Chondrocyte (in vitro differentiated cells): Measurements from ENCODE around the gene KDM2A. TPM values are rescaled to one million over a fixed set of nuclear protein-coding genes. Genes with fewer than 3 reads are reported as not detected.
A peak's percentile ranks its signal among the peaks of the same experiment; 100 is the strongest.
"Not testable (repeated sequence)": the region's sequence is repeated elsewhere in the genome, so short reads cannot be mapped to it uniquely, and the experiment has no call there.

Source experiments
- DNase-seq: peaks from one replicate; pipeline ENCODE4 v3.0.0; 2021; ENCODE audit warnings: mixed read lengths, low spot score
- H3K27ac Mint-ChIP-seq: one replicate; pipeline ENCODE4 v1.8.0; 2021; ENCODE audit warnings: mild to moderate bottlenecking, moderate library complexity, mixed read lengths; ENCODE audit not compliant: unreplicated experiment
- H3K27me3 Mint-ChIP-seq: 2 replicates; pipeline ENCODE4 v1.8.0; 2021; ENCODE audit warnings: low read depth, mixed read lengths
- H3K36me3 Mint-ChIP-seq: 2 replicates; pipeline ENCODE4 v1.8.0; 2021; ENCODE audit warnings: low read depth, mixed read lengths
- H3K4me1 Mint-ChIP-seq: 2 replicates; pipeline ENCODE4 v1.8.0; 2021; ENCODE audit warnings: low read depth, mild to moderate bottlenecking, mixed read lengths
- H3K4me3 Mint-ChIP-seq: one replicate; pipeline ENCODE4 v1.8.0; 2021; ENCODE audit warnings: mild to moderate bottlenecking, moderate library complexity, mixed read lengths; ENCODE audit not compliant: unreplicated experiment
- H3K9me3 Mint-ChIP-seq: 2 replicates; pipeline ENCODE4 v1.8.0; 2021; ENCODE audit warnings: low read depth, mixed read lengths
- total RNA-seq: library from RNA; stranded (reverse); gene quantifications from 3 replicates; pipeline ENCODE4 v1.2.1, GENCODE V29; 2021
- TF ChIP-seq, protein P1 (sequence below): fragments of 200-600 bp; sonication (generic); IDR thresholded peaks from 2 replicates; pipeline ENCODE4 v1.5.0; 2021; ENCODE audit warnings: antibody characterized with exemption, mild to moderate bottlenecking, moderate library complexity

KDM2A gene
- total RNA-seq, 1 donor from 2014 or later, result 54.3 TPM

DNA sequence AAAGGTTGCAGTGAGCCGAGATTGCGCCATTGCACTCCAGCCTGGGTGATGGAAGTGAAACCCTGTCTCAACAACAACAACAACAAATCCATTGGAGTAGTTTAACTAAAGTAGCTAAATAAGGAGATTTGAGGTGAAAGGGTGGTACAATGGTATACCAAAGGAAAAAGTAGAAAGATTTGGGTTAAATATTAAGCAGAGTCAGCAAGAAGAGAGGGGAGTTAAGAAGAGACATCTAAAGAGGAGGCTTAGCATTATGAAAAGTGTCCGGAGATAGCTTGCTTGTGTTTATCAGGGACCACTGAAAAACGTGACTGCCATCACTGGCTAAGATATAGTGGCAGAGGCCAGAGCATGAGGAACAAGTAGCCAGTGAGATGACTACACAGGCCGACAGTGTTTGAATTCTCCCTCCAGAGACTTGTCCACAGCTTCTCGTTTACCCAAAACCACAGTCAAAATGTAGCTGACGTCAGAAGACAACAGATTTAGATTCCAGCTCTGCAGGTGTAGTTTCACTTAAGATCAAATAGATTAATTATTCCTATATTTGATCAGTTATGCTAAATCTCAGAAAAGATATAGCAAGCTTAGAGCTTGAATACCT lies 114.6 kb downstream of the KDM2A start:
- Mint-ChIP-seq H3K27ac (peak overlapping the region; percentile 15), H3K4me1 (peaks cover 6% of the 10 kb centered on the region), H3K36me3 (peaks cover 7% of the 10 kb centered on the region), H3K9me3 (no peaks in the 10 kb centered on the region), H3K4me3 (no peak overlapping the region), H3K27me3 (no peaks in the 10 kb centered on the region)
- TF ChIP-seq, protein P1, sequence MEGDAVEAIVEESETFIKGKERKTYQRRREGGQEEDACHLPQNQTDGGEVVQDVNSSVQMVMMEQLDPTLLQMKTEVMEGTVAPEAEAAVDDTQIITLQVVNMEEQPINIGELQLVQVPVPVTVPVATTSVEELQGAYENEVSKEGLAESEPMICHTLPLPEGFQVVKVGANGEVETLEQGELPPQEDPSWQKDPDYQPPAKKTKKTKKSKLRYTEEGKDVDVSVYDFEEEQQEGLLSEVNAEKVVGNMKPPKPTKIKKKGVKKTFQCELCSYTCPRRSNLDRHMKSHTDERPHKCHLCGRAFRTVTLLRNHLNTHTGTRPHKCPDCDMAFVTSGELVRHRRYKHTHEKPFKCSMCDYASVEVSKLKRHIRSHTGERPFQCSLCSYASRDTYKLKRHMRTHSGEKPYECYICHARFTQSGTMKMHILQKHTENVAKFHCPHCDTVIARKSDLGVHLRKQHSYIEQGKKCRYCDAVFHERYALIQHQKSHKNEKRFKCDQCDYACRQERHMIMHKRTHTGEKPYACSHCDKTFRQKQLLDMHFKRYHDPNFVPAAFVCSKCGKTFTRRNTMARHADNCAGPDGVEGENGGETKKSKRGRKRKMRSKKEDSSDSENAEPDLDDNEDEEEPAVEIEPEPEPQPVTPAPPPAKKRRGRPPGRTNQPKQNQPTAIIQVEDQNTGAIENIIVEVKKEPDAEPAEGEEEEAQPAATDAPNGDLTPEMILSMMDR, result no peak
- DNase-seq, result no peak

GRCh38 chr11:67234571-67234970 lies 115.5 kb downstream of the KDM2A start:
- not testable (repeated sequence) for DNase-seq, H3K9me3 Mint-ChIP-seq, H3K4me3 Mint-ChIP-seq, H3K27me3 Mint-ChIP-seq, H3K27ac Mint-ChIP-seq, H3K36me3 Mint-ChIP-seq
- H3K4me1 Mint-ChIP-seq, result peaks cover 15% of the 10 kb centered on the region

DNA sequence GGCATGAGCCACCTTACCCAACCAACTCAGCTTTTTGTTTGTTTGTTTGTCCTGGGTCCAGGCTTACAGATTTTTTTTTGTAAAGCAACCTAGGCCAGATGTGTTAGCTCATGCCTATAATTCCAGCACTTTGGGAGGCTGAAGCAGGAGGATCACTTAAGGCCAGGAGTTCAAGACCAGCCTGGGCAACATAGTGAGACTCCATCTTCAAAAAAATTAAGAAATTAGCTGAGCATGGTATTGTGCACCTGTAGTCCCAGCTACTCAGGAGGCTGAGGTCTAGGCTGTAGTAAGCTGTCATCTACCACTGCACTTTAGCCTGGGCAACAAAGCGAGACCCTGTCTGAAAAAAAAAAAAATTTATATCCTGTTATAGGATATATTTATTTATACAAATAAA lies 118.5 kb downstream of the KDM2A start:
- TF ChIP-seq, protein P1, result no peak
- DNase-seq, result no peak
- Mint-ChIP-seq H3K4me1 (peaks cover 38% of the 10 kb centered on the region), H3K4me3 (no peak overlapping the region), H3K9me3 (no peaks in the 10 kb centered on the region), H3K27me3 (no peaks in the 10 kb centered on the region), H3K36me3 (no peaks in the 10 kb centered on the region), H3K27ac (no peak overlapping the region)

DNA sequence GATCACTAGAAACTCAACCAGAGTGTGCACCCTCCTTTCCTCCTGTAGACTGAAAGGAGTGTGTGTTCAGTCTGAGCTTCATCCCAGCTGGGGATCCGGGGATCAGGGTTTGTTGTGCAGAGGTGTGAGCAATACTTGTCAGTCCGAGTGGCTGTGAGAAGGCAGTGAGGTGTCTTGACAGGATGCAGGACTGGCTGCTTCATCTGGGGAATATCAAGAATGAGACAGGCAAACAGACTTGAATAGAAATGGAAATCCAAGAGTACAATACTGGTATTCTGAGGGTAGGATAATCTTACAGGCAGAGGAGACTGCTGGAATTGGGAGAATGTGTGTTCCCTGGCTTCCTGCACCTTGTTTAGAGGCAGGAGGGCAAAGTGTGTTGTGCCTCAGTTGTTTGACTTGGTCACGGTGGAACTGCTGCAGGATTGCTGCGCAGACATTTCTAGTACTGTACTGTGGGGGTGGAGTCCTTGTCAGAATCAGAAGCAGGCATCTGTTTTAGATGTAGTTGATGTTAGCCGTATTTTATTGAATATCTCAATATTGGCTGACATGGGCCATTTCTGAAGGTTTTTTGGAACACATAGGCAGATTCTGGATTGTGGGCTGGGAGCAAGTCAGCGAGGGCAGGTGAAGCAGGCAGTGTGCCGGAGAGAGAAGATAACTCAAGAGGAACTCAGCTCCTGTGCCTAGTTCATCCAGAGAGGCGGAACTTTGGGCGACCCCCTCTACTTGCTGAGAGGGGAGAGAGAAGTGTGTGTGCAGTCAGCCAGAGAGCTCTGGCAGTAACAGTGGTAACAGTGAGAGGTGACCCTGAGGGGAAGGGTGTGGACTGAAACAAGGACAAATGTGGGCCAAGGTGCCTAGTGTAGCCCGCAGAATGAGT lies 120.1 kb downstream of the KDM2A start:
- no peak for DNase-seq
- Mint-ChIP-seq H3K4me1 (peaks cover 45% of the 10 kb centered on the region), H3K4me3 (peak overlapping the region; percentile 99), H3K9me3 (no peaks in the 10 kb centered on the region), H3K27me3 (no peaks in the 10 kb centered on the region), H3K36me3 (peaks cover 7% of the 10 kb centered on the region), H3K27ac (peak overlapping the region; percentile 99)
- TF ChIP-seq, protein P1, result no peak

- DNase-seq, result peak; percentile 99
- peak overlapping the region; percentile 99 for H3K4me3 Mint-ChIP-seq
- H3K27ac Mint-ChIP-seq, result peak overlapping the region; percentile 99
- no peaks in the 10 kb centered on the region for H3K9me3 Mint-ChIP-seq
- H3K4me1 Mint-ChIP-seq, result peaks cover 45% of the 10 kb centered on the region
- TF ChIP-seq, protein P1, result peak; percentile 54
- peaks cover 11% of the 10 kb centered on the region for H3K36me3 Mint-ChIP-seq
- H3K27me3 Mint-ChIP-seq, result no peaks in the 10 kb centered on the region
Measured at GRCh38 chr11:67239783-67240575, 120.9 kb downstream of the KDM2A start.
